ENCODE measurements around the gene CRP.
"Not testable (repeated sequence)": the region's sequence is repeated elsewhere in the genome, so short reads cannot be mapped to it uniquely, and the experiment has no call there.

Gene CRP

GRCh38 chr1:159699246-159699645, 15.1 kb downstream of the CRP start:
- DNase-seq = no peak

- DNase-seq = no peak
These were observed 26.9 kb downstream of the CRP start for GRCh38 chr1:159687511-159687910.

GRCh38 chr1:159686599-159687299, 27.6 kb downstream of the CRP start:
- no peak for DNase-seq

- no peak for DNase-seq
These were observed 35.5 kb downstream of the CRP start for GRCh38 chr1:159678939-159679338.

- no peak for DNase-seq
These were observed 39.3 kb downstream of the CRP start for GRCh38 chr1:159675046-159675445.

GRCh38 chr1:159672390-159672789, 42.0 kb downstream of the CRP start:
- DNase-seq = not testable (repeated sequence)

GRCh38 chr1:159669338-159669737, 45.1 kb downstream of the CRP start:
- DNase-seq = no peak

- DNase-seq = no peak
These were observed 45.6 kb downstream of the CRP start for GRCh38 chr1:159668739-159669138.

- DNase-seq = no peak
These were observed 50.1 kb downstream of the CRP start for GRCh38 chr1:159664247-159664646.

- DNase-seq = no peak
These were observed 50.8 kb downstream of the CRP start for GRCh38 chr1:159663552-159663951.

Measured in activated gamma-delta T cell (primary cell).